B cell (primary cell): ENCODE results near the gene ANKRD33.

Experiments
- CTCF ChIP-seq: fragments of 200-600 bp; IDR thresholded peaks from one replicate; pipeline ENCODE4 v1.8.0; 2022; ENCODE audit warnings: antibody characterized with exemption, mild to moderate bottlenecking
- EZH2 ChIP-seq: IDR thresholded peaks from 2 replicates; pipeline ENCODE4 v1.6.1; 2012; ENCODE audit warnings: borderline replicate concordance, low read depth, mild to moderate bottlenecking, moderate library complexity, low read length; ENCODE audit not compliant: insufficient read depth, poor library complexity, severe bottlenecking

DNA sequence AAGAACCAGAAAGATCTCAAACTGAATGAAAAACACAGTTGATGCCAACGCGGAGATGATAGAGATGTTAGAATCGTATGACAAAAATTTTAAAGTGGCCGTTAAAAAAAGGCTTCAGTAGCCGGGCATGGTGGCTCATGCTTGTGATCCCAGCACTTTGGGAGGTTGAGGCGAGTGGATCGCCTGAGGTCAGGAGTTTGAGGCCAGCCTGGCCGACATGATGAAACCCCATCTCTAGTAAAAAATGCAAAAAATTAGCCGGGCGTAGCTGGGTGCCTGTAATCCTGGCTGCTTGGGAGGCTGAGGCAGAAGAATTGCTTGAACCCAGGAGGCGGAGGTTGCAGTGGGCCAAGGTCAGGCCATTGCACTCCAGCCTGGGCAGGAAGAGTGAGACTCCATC, 14.0 kb downstream of the ANKRD33 start:
- TF ChIP-seq CTCF (no peak), EZH2 (no peak)
